SK-N-SH (cell line): Measurements from ENCODE around the gene BCAS3.

Source experiments
- ELF1 ChIP-seq: IDR thresholded peaks from 2 replicates; pipeline ENCODE4 v1.4.0; 2012
- EP300 ChIP-seq, 2 experiments: IDR thresholded peaks; 2 replicates each; pipeline versions ENCODE4 v1.4.0 to v1.6.1; 2012; ENCODE audit warnings: borderline replicate concordance in 1 of 2, low read depth in 1 of 2, low read length in 1 of 2
- EZH2phosphoT487 ChIP-seq: fragments of 200-600 bp; sonication (generic); IDR thresholded peaks from 2 replicates; pipeline ENCODE4 v1.6.1; 2017; ENCODE audit warnings: low read depth, mixed run types, mild to moderate bottlenecking, antibody characterized with exemption, moderate library complexity, borderline replicate concordance
- JUND ChIP-seq: IDR thresholded peaks from 2 replicates; pipeline ENCODE4 v1.4.0; 2012
- MEF2A ChIP-seq: IDR thresholded peaks from 2 replicates; pipeline ENCODE4 v1.4.0; 2012; ENCODE audit warnings: low read depth, borderline replicate concordance
- MXI1 ChIP-seq: IDR thresholded peaks from 2 replicates; pipeline ENCODE4 v1.6.1; 2012; ENCODE audit warnings: mild to moderate bottlenecking, low read depth, low read length, improper control_type of control experiment
- NRF1 ChIP-seq: IDR thresholded peaks from 2 replicates; pipeline ENCODE4 v1.6.1; 2012; ENCODE audit warnings: low read depth, mild to moderate bottlenecking, low read length
- RAD21 ChIP-seq: IDR thresholded peaks from 2 replicates; pipeline ENCODE4 v1.6.1; 2012; ENCODE audit warnings: mild to moderate bottlenecking, low read length
- SIN3A ChIP-seq: IDR thresholded peaks from 2 replicates; pipeline ENCODE4 v1.6.1; 2012; ENCODE audit warnings: low read depth, mild to moderate bottlenecking, low read length, moderate library complexity, borderline replicate concordance
- SMC3 ChIP-seq: IDR thresholded peaks from 2 replicates; pipeline ENCODE4 v1.6.1; 2012; ENCODE audit warnings: low read depth, low read length, improper control_type of control experiment
- TCF12 ChIP-seq: IDR thresholded peaks from 2 replicates; pipeline ENCODE4 v1.4.0; 2012
- YY1 ChIP-seq: IDR thresholded peaks from 2 replicates; pipeline ENCODE4 v1.4.0; 2012; ENCODE audit warnings: low read depth, mild to moderate bottlenecking
- TF ChIP-seq, protein P1 (sequence below): fragments of 200-600 bp; sonication (generic); IDR thresholded peaks from 2 replicates; pipeline ENCODE4 v1.6.1; 2017; ENCODE audit warnings: antibody characterized with exemption, mild to moderate bottlenecking, moderate library complexity
- TF ChIP-seq, protein P2 (sequence below): IDR thresholded peaks from 2 replicates; pipeline ENCODE4 v1.4.0; 2012; ENCODE audit warnings: low read depth

DNA sequence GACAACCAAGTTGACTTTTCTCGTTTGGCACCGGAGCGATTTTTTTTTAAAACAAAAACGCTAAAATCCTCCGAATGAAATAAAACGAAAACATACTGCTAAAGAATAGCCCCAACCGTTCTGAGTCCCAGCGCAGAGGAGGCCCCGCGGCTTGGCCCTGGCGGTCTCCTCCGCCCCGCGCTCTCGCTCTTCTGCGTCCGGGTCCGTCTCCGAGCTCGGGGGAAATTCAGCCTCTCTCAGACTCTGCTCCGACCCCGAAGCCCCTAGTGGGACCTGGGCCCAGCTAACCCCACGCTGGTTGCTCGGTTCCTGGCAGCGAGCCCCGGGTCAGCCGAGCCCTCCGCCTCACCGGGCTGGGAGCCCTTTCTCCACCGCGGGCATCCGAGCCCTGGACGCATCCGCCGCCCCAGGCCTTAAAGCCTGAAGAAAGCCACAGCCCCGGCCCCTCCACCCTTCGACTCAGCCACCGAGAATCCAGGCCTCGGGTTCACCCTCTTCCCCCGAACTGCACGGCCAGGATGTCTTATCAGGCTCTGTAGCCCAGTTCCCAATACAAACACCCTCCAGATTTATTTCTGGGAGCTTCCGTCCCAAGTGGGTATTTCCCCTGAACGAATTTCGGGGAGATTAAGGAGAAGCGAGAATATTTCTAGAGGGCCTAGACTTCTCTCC, 723.2 kb downstream of the BCAS3 start:
- TF ChIP-seq YY1: no peak
- TF ChIP-seq TCF12: no peak
- TF ChIP-seq JUND: no peak
- no peak for TF ChIP-seq SIN3A
- no peak for TF ChIP-seq NRF1
- TF ChIP-seq, protein P1, sequence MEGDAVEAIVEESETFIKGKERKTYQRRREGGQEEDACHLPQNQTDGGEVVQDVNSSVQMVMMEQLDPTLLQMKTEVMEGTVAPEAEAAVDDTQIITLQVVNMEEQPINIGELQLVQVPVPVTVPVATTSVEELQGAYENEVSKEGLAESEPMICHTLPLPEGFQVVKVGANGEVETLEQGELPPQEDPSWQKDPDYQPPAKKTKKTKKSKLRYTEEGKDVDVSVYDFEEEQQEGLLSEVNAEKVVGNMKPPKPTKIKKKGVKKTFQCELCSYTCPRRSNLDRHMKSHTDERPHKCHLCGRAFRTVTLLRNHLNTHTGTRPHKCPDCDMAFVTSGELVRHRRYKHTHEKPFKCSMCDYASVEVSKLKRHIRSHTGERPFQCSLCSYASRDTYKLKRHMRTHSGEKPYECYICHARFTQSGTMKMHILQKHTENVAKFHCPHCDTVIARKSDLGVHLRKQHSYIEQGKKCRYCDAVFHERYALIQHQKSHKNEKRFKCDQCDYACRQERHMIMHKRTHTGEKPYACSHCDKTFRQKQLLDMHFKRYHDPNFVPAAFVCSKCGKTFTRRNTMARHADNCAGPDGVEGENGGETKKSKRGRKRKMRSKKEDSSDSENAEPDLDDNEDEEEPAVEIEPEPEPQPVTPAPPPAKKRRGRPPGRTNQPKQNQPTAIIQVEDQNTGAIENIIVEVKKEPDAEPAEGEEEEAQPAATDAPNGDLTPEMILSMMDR: no peak
- TF ChIP-seq EP300 (IDR thresholded peaks at IDR 0.05; ENCODE audit: borderline replicate concordance in 1 of 2, low read depth in 1 of 2, low read length in 1 of 2): no peak
- TF ChIP-seq SMC3: no peak
- TF ChIP-seq EZH2phosphoT487: no peak
- no peak for TF ChIP-seq RAD21
- TF ChIP-seq MXI1: no peak; the same call in 1 of the 2 replicates
- no peak for TF ChIP-seq ELF1
- TF ChIP-seq, protein P2, sequence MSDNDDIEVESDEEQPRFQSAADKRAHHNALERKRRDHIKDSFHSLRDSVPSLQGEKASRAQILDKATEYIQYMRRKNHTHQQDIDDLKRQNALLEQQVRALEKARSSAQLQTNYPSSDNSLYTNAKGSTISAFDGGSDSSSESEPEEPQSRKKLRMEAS: no peak
- TF ChIP-seq MEF2A: no peak
